HG02973 (cell line): ENCODE data around the gene GRIN3B.

ENCODE experiments used
- ATAC-seq: cut with Tn5 transposase; IDR thresholded peaks from one replicate; pipeline ENCODE4 v1.9.1; 2021; ENCODE audit warnings: moderate library complexity; ENCODE audit not compliant: unreplicated experiment

The GRIN3B gene

DNA sequence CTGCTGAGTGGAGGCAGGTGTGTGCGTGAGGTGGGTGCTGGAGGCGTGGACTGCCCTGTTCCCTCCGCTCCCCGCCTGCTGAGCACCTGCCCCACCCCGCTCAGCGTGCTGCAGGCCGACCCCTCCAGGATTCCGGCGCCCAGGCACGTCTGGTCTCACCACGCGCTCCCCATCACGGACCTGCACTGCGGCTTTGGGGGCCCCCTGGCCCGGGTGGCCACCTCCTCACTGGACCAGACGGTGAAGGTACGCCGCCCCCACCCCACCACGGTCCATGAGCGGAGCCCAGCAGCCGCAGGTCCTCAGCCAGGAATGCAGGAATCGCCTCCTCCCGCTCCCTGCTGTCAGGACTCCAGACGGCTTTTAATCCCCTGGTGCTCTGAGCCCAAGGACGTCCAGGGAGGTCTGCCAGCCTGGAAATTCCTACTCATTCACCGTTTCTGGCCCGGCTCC, 10.1 kb upstream of the GRIN3B start:
- no peak for ATAC-seq

DNA sequence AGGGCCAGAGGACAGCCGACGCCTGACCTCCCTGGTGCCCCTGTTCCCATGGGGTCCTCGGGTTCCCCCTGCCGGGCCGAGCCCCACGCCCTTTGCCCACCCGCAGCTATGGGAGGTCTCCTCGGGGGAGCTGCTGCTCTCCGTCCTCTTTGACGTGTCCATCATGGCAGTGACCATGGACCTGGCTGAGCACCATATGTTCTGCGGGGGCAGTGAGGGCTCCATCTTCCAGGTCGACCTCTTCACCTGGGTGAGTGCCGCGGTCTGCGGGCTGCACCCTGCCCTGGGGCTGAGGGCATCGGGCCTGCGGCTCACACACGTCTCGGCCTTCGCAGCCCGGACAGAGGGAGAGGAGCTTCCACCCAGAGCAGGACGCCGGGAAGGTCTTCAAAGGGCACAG, 9.5 kb upstream of the GRIN3B start:
- ATAC-seq: no peak

GRCh38 chr19:991174-991931, 8.9 kb upstream of the GRIN3B start:
- no peak for ATAC-seq

GRCh38 chr19:991932-992669, 8.1 kb upstream of the GRIN3B start:
- ATAC-seq: no peak

- no peak for ATAC-seq
Observed at GRCh38 chr19:992670-993055, 7.6 kb upstream of the GRIN3B start.

DNA sequence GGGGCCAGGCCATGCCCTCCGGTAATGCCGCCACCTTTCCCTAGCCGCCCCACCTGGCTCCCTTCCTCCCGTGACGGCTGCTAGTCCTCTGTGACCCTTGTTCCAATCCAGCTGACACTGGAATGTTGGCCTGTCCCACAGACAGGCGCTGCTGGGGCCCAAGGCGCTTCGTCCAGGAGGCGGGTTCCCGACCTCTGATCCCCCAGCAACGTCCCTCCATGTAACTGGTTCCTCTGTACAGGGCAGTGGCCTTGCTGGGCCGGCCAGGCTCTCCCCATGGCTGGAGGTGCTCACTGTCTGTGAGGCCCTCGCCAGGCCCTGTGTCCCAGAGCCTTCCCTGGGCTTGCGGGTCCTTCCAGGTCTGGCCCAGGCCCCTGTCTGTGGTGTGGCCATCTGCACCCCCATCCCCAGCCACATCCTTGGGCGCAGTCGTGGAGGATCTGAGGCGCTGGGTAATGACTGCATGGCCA, 6.8 kb upstream of the GRIN3B start:
- no peak for ATAC-seq

GRCh38 chr19:993831-994393, 6.3 kb upstream of the GRIN3B start:
- no peak for ATAC-seq

DNA sequence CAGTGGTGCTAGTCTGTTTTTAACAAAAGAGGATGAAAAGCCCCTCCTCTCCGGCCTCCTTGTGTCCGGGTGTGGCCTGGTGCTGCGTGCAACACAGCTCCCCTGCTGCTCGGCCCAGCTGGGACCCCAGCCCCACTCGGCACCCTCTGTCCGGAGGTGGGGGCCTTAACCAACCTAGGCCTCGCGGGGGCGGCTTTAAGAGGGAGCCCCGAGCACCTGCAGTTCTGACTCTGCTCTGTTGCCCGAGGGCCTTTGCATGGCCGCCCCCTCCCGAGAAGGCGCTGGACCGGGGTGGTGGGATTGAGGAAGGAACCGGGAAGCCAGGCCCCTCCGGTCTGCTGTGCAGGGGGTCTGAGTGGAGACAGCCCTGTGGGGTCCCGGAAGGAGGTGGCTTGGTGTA, 5.7 kb upstream of the GRIN3B start:
- ATAC-seq: no peak

GRCh38 chr19:995051-995827, 5.0 kb upstream of the GRIN3B start:
- no peak for ATAC-seq

DNA sequence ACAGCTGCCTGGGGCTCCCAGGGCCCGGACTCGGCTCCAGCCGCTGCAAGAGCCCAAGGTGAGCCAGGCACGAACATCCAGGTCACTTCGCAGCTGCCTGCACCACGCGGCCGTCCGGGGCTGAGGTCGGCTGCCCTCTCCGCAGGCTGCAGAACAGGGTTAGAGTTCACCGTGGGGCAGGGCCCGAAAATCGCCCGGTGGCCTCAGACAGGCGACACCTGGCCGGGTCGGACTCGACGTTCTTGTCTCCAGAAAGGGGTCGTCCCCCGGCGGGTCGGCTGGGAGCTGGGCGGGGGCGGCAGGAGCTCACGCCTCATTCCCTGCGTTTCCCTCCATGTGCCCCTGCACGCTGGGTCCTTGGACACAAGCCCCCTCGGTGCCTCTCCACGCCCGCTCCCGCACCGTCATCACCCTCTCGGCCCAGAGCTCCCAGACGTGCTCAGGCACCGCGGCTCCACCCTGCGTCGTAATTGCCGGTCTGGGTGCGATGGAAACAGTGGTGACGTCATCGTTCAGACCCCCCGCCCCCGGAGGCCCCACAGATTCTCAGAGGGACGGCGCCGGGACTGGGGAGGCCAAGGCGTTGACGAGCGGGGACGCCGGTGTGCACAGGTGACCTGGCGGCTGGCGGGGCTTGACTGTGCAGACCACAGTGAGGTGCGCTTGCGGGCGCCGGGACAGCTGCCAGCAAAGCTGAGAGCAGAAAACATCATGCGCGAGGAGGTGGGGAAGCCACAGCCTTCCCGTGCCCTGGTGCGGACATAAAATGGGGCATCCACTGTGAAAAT, 4.0 kb upstream of the GRIN3B start:
- no peak for ATAC-seq

- ATAC-seq: no peak
Observed at GRCh38 chr19:998064-998463, 2.2 kb upstream of the GRIN3B start.

GRCh38 chr19:999379-999719, 870 bp upstream of the GRIN3B start:
- ATAC-seq: no peak

DNA sequence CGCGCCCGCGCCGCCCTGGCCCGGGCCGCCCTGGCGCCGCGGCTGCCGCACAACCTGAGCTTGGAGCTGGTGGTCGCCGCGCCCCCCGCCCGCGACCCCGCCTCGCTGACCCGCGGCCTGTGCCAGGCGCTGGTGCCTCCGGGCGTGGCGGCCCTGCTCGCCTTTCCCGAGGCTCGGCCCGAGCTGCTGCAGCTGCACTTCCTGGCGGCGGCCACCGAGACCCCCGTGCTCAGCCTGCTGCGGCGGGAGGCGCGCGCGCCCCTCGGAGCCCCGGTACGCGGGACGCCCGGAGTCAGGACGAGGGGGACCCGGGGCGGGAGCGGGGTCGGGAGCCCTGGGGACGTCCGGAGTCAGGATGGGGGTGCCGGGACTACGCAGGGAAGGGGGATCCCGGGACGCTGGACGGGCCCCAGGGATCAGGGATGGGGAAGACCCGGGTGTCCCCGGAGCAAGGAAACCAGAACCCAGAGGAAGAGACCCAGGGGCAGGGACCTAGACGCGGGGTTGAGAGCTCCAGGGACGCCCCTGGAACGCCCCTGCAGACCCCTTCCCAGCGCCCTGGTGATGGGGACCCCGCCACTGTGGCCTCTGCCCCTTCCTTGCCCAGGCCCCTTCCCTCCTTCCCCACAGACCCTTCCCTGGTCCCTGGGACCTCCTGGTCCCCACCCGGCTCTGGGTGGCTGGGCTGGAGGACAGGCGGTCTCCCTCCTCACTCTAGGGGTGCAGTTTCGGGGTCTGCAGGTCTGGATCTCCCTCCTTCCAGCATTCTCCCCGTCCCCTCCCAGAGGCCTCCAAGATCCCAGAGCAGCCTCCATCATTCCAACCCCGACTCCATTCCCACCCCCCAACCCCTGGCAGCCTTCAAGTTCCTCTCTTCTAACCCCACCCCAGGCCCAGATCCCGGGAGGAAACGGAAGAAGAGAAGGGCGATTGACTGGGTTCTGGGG, 645 bp downstream of the GRIN3B start:
- no peak for ATAC-seq

GRCh38 chr19:1001538-1002166, 1.4 kb downstream of the GRIN3B start:
- ATAC-seq: no peak

DNA sequence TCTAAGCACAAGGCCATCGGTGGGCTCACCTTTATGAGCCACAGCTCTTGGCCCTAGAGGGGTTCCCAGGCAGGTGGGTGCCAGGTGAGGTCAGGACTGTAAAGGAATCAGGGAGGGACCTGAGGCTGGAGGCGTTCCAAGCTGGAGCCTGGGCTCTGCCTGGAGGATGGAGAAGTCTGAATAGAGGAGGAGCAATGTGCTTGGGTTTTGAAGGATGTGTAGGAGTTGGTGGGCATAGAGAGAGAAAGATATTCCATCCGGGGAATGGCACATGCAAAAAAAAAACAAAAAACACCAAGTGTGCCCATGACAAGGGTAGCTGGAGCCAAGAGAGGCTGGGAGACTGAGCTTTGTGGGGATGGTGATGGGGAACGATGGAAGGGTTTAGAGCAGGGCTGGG, 2.4 kb downstream of the GRIN3B start:
- no peak for ATAC-seq

GRCh38 chr19:1003283-1003682, 3.1 kb downstream of the GRIN3B start:
- ATAC-seq: no peak

DNA sequence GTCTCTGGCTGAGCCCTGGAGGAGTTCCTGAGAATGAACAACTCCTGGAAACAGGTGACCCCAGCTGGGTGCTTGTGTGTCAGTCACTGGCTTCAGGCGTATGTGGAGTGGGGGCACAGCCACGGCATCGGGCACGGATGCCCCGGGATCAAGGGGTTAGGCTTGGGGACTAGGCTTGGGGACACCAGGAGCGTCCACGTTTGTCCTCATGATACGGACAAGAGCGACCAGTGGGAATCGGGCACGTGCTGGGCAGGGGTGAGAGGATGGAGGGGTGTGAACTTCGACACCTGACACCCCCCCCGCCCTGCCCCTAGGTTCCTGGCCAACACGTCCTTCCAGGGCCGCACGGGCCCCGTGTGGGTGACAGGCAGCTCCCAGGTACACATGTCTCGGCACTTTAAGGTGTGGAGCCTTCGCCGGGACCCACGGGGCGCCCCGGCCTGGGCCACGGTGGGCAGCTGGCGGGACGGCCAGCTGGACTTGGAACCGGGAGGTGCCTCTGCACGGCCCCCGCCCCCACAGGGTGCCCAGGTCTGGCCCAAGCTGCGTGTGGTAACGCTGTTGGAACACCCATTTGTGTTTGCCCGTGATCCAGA, 4.1 kb downstream of the GRIN3B start:
- no peak for ATAC-seq

DNA sequence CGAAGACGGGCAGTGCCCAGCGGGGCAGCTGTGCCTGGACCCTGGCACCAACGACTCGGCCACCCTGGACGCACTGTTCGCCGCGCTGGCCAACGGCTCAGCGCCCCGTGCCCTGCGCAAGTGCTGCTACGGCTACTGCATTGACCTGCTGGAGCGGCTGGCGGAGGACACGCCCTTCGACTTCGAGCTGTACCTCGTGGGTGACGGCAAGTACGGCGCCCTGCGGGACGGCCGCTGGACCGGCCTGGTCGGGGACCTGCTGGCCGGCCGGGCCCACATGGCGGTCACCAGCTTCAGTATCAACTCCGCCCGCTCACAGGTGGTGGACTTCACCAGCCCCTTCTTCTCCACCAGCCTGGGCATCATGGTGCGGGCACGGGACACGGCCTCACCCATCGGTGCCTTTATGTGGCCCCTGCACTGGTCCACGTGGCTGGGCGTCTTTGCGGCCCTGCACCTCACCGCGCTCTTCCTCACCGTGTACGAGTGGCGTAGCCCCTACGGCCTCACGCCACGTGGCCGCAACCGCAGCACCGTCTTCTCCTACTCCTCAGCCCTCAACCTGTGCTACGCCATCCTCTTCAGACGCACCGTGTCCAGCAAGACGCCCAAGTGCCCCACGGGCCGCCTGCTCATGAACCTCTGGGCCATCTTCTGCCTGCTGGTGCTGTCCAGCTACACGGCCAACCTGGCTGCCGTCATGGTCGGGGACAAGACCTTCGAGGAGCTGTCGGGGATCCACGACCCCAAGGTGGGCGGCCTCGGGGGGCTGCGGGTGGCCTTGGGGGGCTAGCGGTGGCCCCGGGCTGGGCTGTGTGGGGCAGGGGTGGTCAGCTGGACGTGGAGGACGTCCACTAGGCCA, 4.8 kb downstream of the GRIN3B start:
- ATAC-seq: no peak
